COR-L47 (cell line): ENCODE measurements around the gene RUBCNL.

Experiments used
- DNase-seq: peaks from one replicate; lab custom pipeline; 2025; lab: John Stamatoyannopoulos, UW

Gene RUBCNL

GRCh38 chr13:46310066-46310465 is 77.0 kb downstream of the RUBCNL start:
- no peak for DNase-seq

- DNase-seq: no peak
These were observed 79.5 kb downstream of the RUBCNL start for GRCh38 chr13:46307554-46307953.

- DNase-seq: no peak
These were observed 82.5 kb downstream of the RUBCNL start for GRCh38 chr13:46304546-46304945.

- DNase-seq: no peak
These were observed 83.2 kb downstream of the RUBCNL start for GRCh38 chr13:46303742-46304385.

- no peak for DNase-seq
These were observed 89.7 kb downstream of the RUBCNL start for GRCh38 chr13:46297361-46297811.

GRCh38 chr13:46296921-46297320 is 90.1 kb downstream of the RUBCNL start:
- DNase-seq: no peak

GRCh38 chr13:46296115-46296822 is 90.8 kb downstream of the RUBCNL start:
- DNase-seq: no peak

GRCh38 chr13:46295491-46296114 is 91.4 kb downstream of the RUBCNL start:
- no peak for DNase-seq

- DNase-seq: no peak
These were observed 93.6 kb downstream of the RUBCNL start for GRCh38 chr13:46293436-46293835.
